ENCODE results near the gene AMPD2.

Gene AMPD2

DNA sequence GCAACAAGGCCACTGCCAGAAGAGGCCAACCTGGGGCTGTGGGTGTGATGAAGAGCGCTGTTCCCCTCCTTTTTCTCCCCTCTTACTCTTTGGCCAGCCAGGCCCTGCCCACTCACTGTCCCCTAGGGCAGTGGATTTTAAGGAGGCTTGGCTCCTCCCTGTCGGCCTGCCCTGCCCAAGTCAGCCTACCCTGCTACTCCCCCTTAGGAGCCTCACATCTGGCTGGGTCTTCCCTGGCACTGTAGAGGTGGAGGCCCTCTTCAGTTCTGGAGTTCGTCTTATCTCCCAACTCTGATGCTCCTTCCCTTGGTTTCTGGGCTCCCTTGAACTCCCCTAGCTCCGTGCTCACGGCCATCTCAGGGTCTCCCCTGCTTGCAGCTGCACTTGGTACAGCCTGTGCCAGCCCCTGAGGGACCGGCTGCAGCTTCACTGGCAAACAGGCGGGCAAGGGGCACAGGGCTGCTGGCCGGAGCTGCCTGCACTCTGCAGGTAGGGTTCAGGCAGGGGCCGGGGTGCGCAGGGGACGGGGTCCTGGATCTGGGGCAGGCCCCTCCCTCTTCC, 4.0 kb downstream of the AMPD2 start:
- no peak for TF ChIP-seq ZFX (IDR thresholded peaks at IDR 0.05)
- TF ChIP-seq, protein P1, sequence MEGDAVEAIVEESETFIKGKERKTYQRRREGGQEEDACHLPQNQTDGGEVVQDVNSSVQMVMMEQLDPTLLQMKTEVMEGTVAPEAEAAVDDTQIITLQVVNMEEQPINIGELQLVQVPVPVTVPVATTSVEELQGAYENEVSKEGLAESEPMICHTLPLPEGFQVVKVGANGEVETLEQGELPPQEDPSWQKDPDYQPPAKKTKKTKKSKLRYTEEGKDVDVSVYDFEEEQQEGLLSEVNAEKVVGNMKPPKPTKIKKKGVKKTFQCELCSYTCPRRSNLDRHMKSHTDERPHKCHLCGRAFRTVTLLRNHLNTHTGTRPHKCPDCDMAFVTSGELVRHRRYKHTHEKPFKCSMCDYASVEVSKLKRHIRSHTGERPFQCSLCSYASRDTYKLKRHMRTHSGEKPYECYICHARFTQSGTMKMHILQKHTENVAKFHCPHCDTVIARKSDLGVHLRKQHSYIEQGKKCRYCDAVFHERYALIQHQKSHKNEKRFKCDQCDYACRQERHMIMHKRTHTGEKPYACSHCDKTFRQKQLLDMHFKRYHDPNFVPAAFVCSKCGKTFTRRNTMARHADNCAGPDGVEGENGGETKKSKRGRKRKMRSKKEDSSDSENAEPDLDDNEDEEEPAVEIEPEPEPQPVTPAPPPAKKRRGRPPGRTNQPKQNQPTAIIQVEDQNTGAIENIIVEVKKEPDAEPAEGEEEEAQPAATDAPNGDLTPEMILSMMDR (conservative IDR thresholded peaks at IDR 0.05), result no peak
- H3K27ac ChIP-seq, result no peak overlapping the region

GRCh38 chr1:109624201-109625010, 4.8 kb downstream of the AMPD2 start:
- TF ChIP-seq, protein P1 (conservative IDR thresholded peaks at IDR 0.05), result no peak
- TF ChIP-seq ZFX (IDR thresholded peaks at IDR 0.05), result no peak
- no peak overlapping the region for H3K27ac ChIP-seq

- no peak overlapping the region for H3K27ac ChIP-seq
- TF ChIP-seq ZFX (IDR thresholded peaks at IDR 0.05), result no peak
- TF ChIP-seq, protein P1 (conservative IDR thresholded peaks at IDR 0.05), result no peak
Observed at GRCh38 chr1:109625176-109625575, 5.5 kb downstream of the AMPD2 start.

- no peak for TF ChIP-seq ZFX (IDR thresholded peaks at IDR 0.05)
- TF ChIP-seq, protein P1 (conservative IDR thresholded peaks at IDR 0.05), result no peak
- no peak overlapping the region for H3K27ac ChIP-seq
Observed at GRCh38 chr1:109625601-109626560, 6.2 kb downstream of the AMPD2 start.

DNA sequence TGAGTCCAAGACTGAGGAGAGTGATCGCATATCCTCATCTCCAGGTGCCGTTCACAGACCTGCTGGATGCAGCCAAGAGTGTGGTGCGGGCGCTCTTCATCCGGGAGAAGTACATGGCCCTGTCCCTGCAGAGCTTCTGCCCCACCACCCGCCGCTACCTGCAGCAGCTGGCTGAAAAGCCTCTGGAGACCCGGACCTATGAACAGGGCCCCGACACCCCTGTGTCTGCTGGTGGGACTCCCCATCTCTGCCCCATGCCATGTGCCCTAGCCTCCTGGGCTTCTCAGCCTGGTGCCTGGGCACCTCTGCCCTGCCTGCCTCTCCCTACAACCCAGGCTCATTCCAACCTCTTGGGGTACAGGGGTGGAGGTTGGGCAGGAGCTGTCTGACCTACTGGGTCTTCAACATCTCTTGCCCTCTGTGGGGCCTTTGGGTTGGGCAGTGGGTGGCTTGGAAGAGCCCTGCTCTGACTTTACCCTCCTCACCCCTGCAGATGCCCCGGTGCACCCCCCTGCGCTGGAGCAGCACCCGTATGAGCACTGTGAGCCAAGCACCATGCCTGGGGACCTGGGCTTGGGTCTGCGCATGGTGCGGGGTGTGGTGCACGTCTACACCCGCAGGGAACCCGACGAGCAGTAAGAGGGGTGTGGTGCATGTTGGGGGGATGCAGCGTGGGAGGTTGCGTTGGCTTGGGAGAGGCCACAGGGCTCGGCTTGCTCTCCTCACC, 7.2 kb downstream of the AMPD2 start:
- TF ChIP-seq, protein P1 (conservative IDR thresholded peaks at IDR 0.05), result no peak

GRCh38 chr1:109627692-109628399, 8.2 kb downstream of the AMPD2 start:
- no peak for TF ChIP-seq ZFX (IDR thresholded peaks at IDR 0.05)
- TF ChIP-seq, protein P1 (conservative IDR thresholded peaks at IDR 0.05), result no peak

More for the DNA sequence above, 7.2 kb downstream of the AMPD2 start:
- no peak overlapping the region for H3K27ac ChIP-seq

More at GRCh38 chr1:109627692-109628399, 8.2 kb downstream of the AMPD2 start:
- H3K27ac ChIP-seq, result no peak overlapping the region
